A673 (cell line): ENCODE data around the gene PML.

ENCODE experiments used
- CTCF ChIP-seq: fragments of 300-800, 200-600 bp; sonication (generic); conservative IDR thresholded peaks from 2 replicates; pipeline ENCODE4 v1.5.1; 2017; ENCODE audit warnings: low read depth, mild to moderate bottlenecking, antibody characterized with exemption, low read length, moderate library complexity, mixed read lengths
- EZH2 ChIP-seq: fragments of 200-600 bp; sonication (generic); IDR thresholded peaks from 2 replicates; pipeline ENCODE4 v1.6.1; 2017; ENCODE audit warnings: borderline replicate concordance, low read depth, mild to moderate bottlenecking, mixed read lengths, antibody characterized with exemption, low read length; ENCODE audit not compliant: poor library complexity, severe bottlenecking

- TF ChIP-seq CTCF (no peak), EZH2 (no peak)
These were observed 42.9 kb upstream of the PML start for GRCh38 chr15:73951601-73952000.
